WTC11 (cell line): ENCODE results near the gene SH2B3. TPM values are rescaled to one million over a fixed set of nuclear protein-coding genes. Genes with fewer than 3 reads are reported as not detected.

Experiments
- ATAC-seq: fragments of 200-7000 bp; cut with Tn5 transposase; 2 replicates; pipeline ENCODE4 v1.10.0; 2021; ENCODE audit warnings: mild to moderate bottlenecking, moderate library complexity
- CTCF ChIA-PET: fragments of 300-600 bp; sonication (Branson Sonifier 250); formaldehyde crosslinking; loops from one replicate; lab custom pipeline; 2021; ENCODE audit warnings: antibody characterized with exemption; lab: Charles Lee
- POLR2A ChIA-PET: fragments of 350-600 bp; sonication (Branson Sonifier 250); formaldehyde crosslinking; loops from one replicate; lab custom pipeline; 2021; ENCODE audit warnings: antibody characterized with exemption; lab: Charles Lee
- DNase-seq: peaks from one replicate; pipeline ENCODE4 v3.0.0; 2021; ENCODE audit warnings: low spot score
- H3K27ac Mint-ChIP-seq: 2 replicates; pipeline ENCODE4 v1.8.0; 2021; ENCODE audit warnings: mixed read lengths
- H3K27me3 Mint-ChIP-seq: 2 replicates; pipeline ENCODE4 v1.8.0; 2021; ENCODE audit warnings: low read depth, mild to moderate bottlenecking, moderate library complexity, mixed read lengths
- H3K36me3 Mint-ChIP-seq: 2 replicates; pipeline ENCODE4 v1.8.0; 2021; ENCODE audit warnings: mixed read lengths
- H3K4me1 Mint-ChIP-seq: 2 replicates; pipeline ENCODE4 v1.8.0; 2022; ENCODE audit warnings: mixed read lengths
- H3K4me3 Mint-ChIP-seq: 2 replicates; pipeline ENCODE4 v1.8.0; 2021; ENCODE audit warnings: mild to moderate bottlenecking, moderate library complexity, mixed read lengths
- H3K9me3 Mint-ChIP-seq: 2 replicates; pipeline ENCODE4 v1.8.0; 2021; ENCODE audit warnings: mixed read lengths
- FOXK1 ChIP-seq: sonication (generic); formaldehyde crosslinking; IDR thresholded peaks from 2 replicates; pipeline ENCODE4 v1.8.0; 2022; ENCODE audit warnings: mild to moderate bottlenecking, moderate library complexity, missing genetic modification reagents
- OVOL2 ChIP-seq: fragments of 250-450 bp; sonication (Bioruptor Pico); IDR thresholded peaks from 2 replicates; pipeline ENCODE4 v1.9.0; 2021; ENCODE audit warnings: mild to moderate bottlenecking, borderline replicate concordance
- SP1 ChIP-seq: sonication (generic); formaldehyde crosslinking; conservative IDR thresholded peaks from 2 replicates; pipeline ENCODE4 v1.8.1; 2022; ENCODE audit warnings: missing genetic modification reagents
- TEAD1 ChIP-seq: sonication (generic); formaldehyde crosslinking; IDR thresholded peaks from 2 replicates; pipeline ENCODE4 v1.8.0; 2022; ENCODE audit warnings: mild to moderate bottlenecking, missing genetic modification reagents
- ZNF232 ChIP-seq: sonication (generic); formaldehyde crosslinking; IDR thresholded peaks from 2 replicates; pipeline ENCODE4 v1.8.0; 2022; ENCODE audit warnings: mild to moderate bottlenecking, missing genetic modification reagents
- ZNF396 ChIP-seq: fragments of 250-450 bp; sonication (Bioruptor Pico); IDR thresholded peaks from 2 replicates; pipeline ENCODE4 v1.8.0; 2021; ENCODE audit warnings: mild to moderate bottlenecking, moderate library complexity, borderline replicate concordance
- ZNF423 ChIP-seq: fragments of 250-450 bp; sonication (Bioruptor Pico); IDR thresholded peaks from 2 replicates; pipeline ENCODE4 v2.1.2; 2022; ENCODE audit warnings: mild to moderate bottlenecking, moderate library complexity
- total RNA-seq: library from RNA; stranded (reverse); gene quantifications from 3 replicates; pipeline ENCODE4 v1.2.3, GENCODE V29; 2021
- TF ChIP-seq, protein P1 (sequence below): fragments of 250-450 bp; sonication (Bioruptor Pico); conservative IDR thresholded peaks from 2 replicates; pipeline ENCODE4 v1.9.0; 2021; ENCODE audit warnings: mild to moderate bottlenecking
- TF ChIP-seq, protein P2 (sequence below): sonication (generic); formaldehyde crosslinking; conservative IDR thresholded peaks from 2 replicates; pipeline ENCODE4 v1.8.1; 2023; ENCODE audit warnings: mild to moderate bottlenecking, low read depth, missing genetic modification reagents, moderate library complexity
- TF ChIP-seq, protein P3 (sequence below): sonication (generic); formaldehyde crosslinking; IDR thresholded peaks from 2 replicates; pipeline ENCODE4 v1.8.1; 2022; ENCODE audit warnings: mild to moderate bottlenecking, missing genetic modification reagents, moderate library complexity, borderline replicate concordance
- TF ChIP-seq, protein P4 (sequence below): sonication (generic); formaldehyde crosslinking; IDR thresholded peaks from 2 replicates; pipeline ENCODE4 v1.8.0; 2022; ENCODE audit warnings: missing genetic modification reagents

Gene SH2B3
- total RNA-seq, 1 experiment from 2014 or later = 31.8 TPM

DNA sequence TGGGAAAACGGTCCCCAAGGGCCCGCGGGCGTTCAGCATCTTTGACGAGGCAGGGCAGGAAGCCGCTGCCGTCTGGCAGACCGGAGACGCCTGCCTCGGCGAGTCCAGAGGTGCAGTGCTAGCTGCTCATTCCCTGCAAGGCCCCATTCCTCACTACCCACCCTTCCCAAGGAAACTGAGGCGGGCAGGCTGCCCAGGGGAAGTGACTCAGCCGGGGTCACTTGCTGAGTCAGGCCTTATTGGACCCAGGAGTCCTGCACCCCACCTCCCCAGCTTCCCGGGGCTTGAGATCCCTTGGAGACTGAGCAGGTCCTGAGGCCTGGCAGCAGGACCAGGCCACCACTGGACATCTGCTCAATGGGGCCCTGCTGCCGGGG is 3.7 kb downstream of the SH2B3 start:
- ATAC-seq = no peak
- POLR2A ChIA-PET = interaction anchor here (1.1 kb wide), 1 partner anchor 36 kb away, joined by 3 read pairs; no protein-coding TSS in a partner anchor
- Mint-ChIP-seq H3K36me3 (no peaks in the 10 kb centered on the region), H3K4me3 (no peak overlapping the region), H3K4me1 (peaks cover 69% of the 10 kb centered on the region), H3K9me3 (no peaks in the 10 kb centered on the region), H3K27ac (no peak overlapping the region), H3K27me3 (0 out of 2 replicates have a peak, but pooled peaks cover under 1% of the 10 kb centered on the region)
- CTCF ChIA-PET = interaction anchor here (0.5 to 3.5 kb wide), 4 partner anchors 12 to 251 kb away, joined by 3 to 48 read pairs (median 7); no protein-coding TSS in a partner anchor
- DNase-seq = no peak
- TF ChIP-seq ZNF232 (CRISPR knock-in tag) (no peak), FOXK1 (CRISPR knock-in tag) (no peak), SP1 (CRISPR knock-in tag) (no peak), ZNF396 (no peak)
- TF ChIP-seq, protein P1, sequence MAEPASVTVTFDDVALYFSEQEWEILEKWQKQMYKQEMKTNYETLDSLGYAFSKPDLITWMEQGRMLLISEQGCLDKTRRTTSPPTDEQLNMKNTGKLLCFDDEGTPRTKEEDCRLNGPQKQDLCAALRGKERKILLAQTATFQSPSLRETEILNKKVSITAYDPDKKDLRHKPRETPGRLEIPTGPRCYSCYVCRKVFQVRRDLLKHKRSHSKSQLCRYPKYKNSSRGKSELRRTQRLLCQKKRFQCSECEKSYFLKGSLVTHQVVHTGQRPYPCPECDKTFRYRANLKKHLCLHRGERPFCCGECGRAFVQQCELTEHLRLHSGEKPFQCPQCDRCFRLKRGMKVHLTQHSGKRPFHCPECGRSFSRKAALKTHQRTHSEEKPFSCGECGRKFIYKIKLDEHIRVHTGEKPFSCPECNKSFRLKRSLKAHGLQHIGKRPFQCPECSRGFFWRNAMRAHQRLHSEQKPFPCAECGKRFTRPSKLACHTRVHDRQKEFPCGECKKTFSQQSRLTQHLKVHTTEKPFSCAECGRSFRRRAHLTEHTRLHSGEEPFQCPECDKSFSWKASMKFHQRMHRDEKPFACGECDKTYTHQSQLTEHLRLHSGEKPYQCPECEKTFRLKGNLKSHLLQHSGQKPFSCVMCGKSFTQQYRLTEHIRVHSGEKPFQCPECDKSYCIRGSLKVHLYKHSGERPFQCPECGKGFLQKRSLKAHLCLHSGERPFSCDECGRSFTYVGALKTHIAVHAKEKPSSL (CRISPR knock-in tag) = no peak
- TF ChIP-seq, protein P2, sequence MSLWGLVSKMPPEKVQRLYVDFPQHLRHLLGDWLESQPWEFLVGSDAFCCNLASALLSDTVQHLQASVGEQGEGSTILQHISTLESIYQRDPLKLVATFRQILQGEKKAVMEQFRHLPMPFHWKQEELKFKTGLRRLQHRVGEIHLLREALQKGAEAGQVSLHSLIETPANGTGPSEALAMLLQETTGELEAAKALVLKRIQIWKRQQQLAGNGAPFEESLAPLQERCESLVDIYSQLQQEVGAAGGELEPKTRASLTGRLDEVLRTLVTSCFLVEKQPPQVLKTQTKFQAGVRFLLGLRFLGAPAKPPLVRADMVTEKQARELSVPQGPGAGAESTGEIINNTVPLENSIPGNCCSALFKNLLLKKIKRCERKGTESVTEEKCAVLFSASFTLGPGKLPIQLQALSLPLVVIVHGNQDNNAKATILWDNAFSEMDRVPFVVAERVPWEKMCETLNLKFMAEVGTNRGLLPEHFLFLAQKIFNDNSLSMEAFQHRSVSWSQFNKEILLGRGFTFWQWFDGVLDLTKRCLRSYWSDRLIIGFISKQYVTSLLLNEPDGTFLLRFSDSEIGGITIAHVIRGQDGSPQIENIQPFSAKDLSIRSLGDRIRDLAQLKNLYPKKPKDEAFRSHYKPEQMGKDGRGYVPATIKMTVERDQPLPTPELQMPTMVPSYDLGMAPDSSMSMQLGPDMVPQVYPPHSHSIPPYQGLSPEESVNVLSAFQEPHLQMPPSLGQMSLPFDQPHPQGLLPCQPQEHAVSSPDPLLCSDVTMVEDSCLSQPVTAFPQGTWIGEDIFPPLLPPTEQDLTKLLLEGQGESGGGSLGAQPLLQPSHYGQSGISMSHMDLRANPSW (CRISPR knock-in tag) = no peak
- TF ChIP-seq, protein P3, sequence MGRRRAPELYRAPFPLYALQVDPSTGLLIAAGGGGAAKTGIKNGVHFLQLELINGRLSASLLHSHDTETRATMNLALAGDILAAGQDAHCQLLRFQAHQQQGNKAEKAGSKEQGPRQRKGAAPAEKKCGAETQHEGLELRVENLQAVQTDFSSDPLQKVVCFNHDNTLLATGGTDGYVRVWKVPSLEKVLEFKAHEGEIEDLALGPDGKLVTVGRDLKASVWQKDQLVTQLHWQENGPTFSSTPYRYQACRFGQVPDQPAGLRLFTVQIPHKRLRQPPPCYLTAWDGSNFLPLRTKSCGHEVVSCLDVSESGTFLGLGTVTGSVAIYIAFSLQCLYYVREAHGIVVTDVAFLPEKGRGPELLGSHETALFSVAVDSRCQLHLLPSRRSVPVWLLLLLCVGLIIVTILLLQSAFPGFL (CRISPR knock-in tag) = no peak
- TF ChIP-seq, protein P4, sequence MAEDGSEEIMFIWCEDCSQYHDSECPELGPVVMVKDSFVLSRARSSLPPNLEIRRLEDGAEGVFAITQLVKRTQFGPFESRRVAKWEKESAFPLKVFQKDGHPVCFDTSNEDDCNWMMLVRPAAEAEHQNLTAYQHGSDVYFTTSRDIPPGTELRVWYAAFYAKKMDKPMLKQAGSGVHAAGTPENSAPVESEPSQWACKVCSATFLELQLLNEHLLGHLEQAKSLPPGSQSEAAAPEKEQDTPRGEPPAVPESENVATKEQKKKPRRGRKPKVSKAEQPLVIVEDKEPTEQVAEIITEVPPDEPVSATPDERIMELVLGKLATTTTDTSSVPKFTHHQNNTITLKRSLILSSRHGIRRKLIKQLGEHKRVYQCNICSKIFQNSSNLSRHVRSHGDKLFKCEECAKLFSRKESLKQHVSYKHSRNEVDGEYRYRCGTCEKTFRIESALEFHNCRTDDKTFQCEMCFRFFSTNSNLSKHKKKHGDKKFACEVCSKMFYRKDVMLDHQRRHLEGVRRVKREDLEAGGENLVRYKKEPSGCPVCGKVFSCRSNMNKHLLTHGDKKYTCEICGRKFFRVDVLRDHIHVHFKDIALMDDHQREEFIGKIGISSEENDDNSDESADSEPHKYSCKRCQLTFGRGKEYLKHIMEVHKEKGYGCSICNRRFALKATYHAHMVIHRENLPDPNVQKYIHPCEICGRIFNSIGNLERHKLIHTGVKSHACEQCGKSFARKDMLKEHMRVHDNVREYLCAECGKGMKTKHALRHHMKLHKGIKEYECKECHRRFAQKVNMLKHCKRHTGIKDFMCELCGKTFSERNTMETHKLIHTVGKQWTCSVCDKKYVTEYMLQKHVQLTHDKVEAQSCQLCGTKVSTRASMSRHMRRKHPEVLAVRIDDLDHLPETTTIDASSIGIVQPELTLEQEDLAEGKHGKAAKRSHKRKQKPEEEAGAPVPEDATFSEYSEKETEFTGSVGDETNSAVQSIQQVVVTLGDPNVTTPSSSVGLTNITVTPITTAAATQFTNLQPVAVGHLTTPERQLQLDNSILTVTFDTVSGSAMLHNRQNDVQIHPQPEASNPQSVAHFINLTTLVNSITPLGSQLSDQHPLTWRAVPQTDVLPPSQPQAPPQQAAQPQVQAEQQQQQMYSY (CRISPR knock-in tag) = no peak

DNA sequence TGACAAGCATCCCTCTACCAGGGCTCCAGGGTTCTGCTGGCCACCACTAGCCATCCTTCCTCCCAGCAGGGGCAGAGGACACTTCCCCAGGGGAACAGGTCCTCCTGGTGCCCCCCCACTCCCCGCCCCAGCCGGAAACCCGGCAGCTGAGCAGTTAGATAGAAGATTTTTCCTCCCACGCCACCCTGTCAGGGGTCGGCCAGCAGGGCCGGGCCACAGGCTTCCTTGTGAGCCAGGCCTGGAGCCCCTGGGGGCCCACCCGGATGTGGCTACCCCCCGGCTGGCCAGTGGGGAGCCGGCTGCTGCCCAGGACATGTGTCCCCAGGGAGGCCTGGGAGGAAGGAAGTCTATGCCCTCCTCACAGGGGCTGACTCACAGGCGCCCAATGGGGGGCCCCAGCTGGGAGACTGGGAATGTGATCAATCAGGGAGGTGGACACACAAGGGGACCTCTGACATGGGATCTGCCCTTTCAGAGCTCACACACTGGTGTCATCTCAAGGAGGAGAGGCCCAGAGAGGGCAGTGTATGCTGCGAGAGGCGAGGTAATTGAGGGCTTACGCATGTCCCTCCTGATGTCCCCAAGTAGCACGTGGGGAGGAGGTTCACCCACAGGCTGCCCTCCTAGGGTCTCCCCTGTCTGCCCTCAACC is 4.2 kb downstream of the SH2B3 start:
- POLR2A ChIA-PET = no interaction called here
- Mint-ChIP-seq H3K27me3 (no peaks in the 10 kb centered on the region), H3K9me3 (no peaks in the 10 kb centered on the region), H3K4me3 (no peak overlapping the region), H3K4me1 (peaks cover 70% of the 10 kb centered on the region), H3K36me3 (no peaks in the 10 kb centered on the region), H3K27ac (0 out of 2 replicates have a peak overlapping the region, but pooled peaks have one; percentile 36)
- CTCF ChIA-PET = interaction anchor here (1.0 to 3.5 kb wide), 3 partner anchors 13 to 41 kb away, joined by 8 to 48 read pairs (median 8); no protein-coding TSS in a partner anchor
- TF ChIP-seq TEAD1 (0 out of 2 replicates have a peak, but pooled peaks have one; percentile 22), OVOL2 (CRISPR knock-in tag) (no peak), ZNF423 (CRISPR knock-in tag) (peak; percentile 81)
- no peak for ATAC-seq
- no peak for DNase-seq
